Smooth muscle cell (in vitro differentiated cells): ENCODE results near the gene SEC16A. TPM values are rescaled to one million over a fixed set of nuclear protein-coding genes. Genes with fewer than 3 reads are reported as not detected.

Experiments
- DNase-seq: peaks from one replicate; lab custom pipeline; 2025; ENCODE audit not compliant: unreplicated experiment; lab: John Stamatoyannopoulos, UW
- H2AFZ ChIP-seq: fragments of 200-600 bp; sonication (generic); 2 replicates; pipeline ENCODE4 v1.6.0; 2016; ENCODE audit warnings: antibody characterized with exemption, low read depth, mild to moderate bottlenecking
- H3F3A ChIP-seq: fragments of 200-600 bp; sonication (generic); 2 replicates; pipeline ENCODE4 v1.6.0; 2017; ENCODE audit warnings: antibody characterized with exemption, low read depth
- H3K27ac ChIP-seq: fragments of 200-600 bp; sonication (generic); 2 replicates; pipeline ENCODE4 v1.5.1; 2016; ENCODE audit warnings: low read depth, mild to moderate bottlenecking
- H3K27me3 ChIP-seq: fragments of 200-600 bp; sonication (generic); 2 replicates; pipeline ENCODE4 v1.6.1; 2016; ENCODE audit warnings: low read depth, mild to moderate bottlenecking
- H3K36me3 ChIP-seq: fragments of 200-600 bp; sonication (generic); 2 replicates; pipeline ENCODE4 v1.5.1; 2016; ENCODE audit warnings: low read depth
- H3K4me1 ChIP-seq: fragments of 200-600 bp; sonication (generic); 2 replicates; pipeline ENCODE4 v1.5.1; 2016; ENCODE audit warnings: low read depth
- H3K4me2 ChIP-seq: fragments of 200-600 bp; sonication (generic); 2 replicates; pipeline ENCODE4 v1.6.0; 2016; ENCODE audit warnings: mild to moderate bottlenecking
- H3K4me3 ChIP-seq: fragments of 200-600 bp; sonication (generic); 2 replicates; pipeline ENCODE4 v1.5.1; 2016; ENCODE audit warnings: mild to moderate bottlenecking
- H3K79me2 ChIP-seq: fragments of 200-600 bp; sonication (generic); 2 replicates; pipeline ENCODE4 v1.6.0; 2016; ENCODE audit warnings: low read depth, mild to moderate bottlenecking
- H3K9ac ChIP-seq: fragments of 200-600 bp; sonication (generic); 2 replicates; pipeline ENCODE4 v1.6.0; 2016; ENCODE audit warnings: low read depth
- H3K9me3 ChIP-seq: fragments of 200-600 bp; sonication (generic); replicated peaks from 2 replicates; pipeline ENCODE4 v1.5.1; 2016; ENCODE audit warnings: low read depth
- H4K20me1 ChIP-seq: fragments of 200-600 bp; sonication (generic); 2 replicates; pipeline ENCODE4 v1.6.0; 2016; ENCODE audit warnings: low read depth
- CTCF ChIP-seq: fragments of 200-600 bp; sonication (generic); IDR thresholded peaks from 2 replicates; pipeline ENCODE4 v1.5.1; 2017; ENCODE audit warnings: borderline replicate concordance, mild to moderate bottlenecking, antibody characterized with exemption; ENCODE audit not compliant: insufficient read depth, poor library complexity, severe bottlenecking
- WGBS: methylation state at CpG from one replicate; pipeline ENCODE4 v1.1.7; 2016; ENCODE audit warnings: low lambda C conversion rate; 5-methylcytosine and 5-hydroxymethylcytosine counted together
- polyA plus RNA-seq: library from polyadenylated mRNA; unstranded; fragments of >200 nt; fragmentation: Nextera tagmentation; extraction: Ambion mirVana; gene quantifications from 2 replicates; pipeline ENCODE4 v1.2.1, GENCODE V29; 2016
- total RNA-seq: library from RNA; depleted of rRNA; stranded (reverse); fragments of >200 nt; gene quantifications from 2 replicates; pipeline ENCODE4 v1.2.3, GENCODE V29; 2014

Gene SEC16A
- total and polyA plus RNA-seq, 2 experiments from 2014 or later, result 45.7 to 56.8 TPM

DNA sequence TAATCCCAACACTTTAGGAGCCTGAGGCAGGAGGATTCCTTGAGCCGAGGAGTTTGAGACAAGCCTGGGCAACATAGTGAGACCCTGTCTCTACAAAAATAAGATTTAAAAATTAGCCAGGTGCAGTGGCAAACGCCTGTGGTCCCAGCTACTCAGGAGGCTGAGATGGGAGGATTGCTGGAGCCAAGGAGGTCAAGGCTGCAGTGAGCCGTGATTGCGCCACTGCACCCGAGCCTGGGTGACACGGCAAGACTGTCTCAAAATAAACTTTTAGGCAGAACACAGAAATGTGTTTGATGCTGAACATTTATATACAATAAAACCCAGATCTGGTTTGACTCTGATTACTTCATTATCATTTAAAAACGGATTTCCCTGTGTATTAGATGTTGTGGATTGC lies 77.4 kb downstream of the SEC16A start:
- H3K4me2 ChIP-seq, result no peak overlapping the region
- no peaks in the 10 kb centered on the region for H3K27me3 ChIP-seq
- H3K79me2 ChIP-seq, result peaks cover 16% of the 10 kb centered on the region
- peaks cover 7% of the 10 kb centered on the region for H3F3A ChIP-seq
- WGBS, result 97% methylated on average over 7 of the region's 7 CpGs
- no peak for DNase-seq
- H3K9ac ChIP-seq, result no peak overlapping the region
- no peak overlapping the region for H3K4me3 ChIP-seq
- no peak overlapping the region for H2AFZ ChIP-seq
- TF ChIP-seq CTCF, result no peak
- H3K9me3 ChIP-seq, result no peaks in the 10 kb centered on the region
- H3K27ac ChIP-seq, result no peak overlapping the region
- peaks cover 6% of the 10 kb centered on the region for H4K20me1 ChIP-seq
- peaks cover 10% of the 10 kb centered on the region for H3K4me1 ChIP-seq
- no peaks in the 10 kb centered on the region for H3K36me3 ChIP-seq

DNA sequence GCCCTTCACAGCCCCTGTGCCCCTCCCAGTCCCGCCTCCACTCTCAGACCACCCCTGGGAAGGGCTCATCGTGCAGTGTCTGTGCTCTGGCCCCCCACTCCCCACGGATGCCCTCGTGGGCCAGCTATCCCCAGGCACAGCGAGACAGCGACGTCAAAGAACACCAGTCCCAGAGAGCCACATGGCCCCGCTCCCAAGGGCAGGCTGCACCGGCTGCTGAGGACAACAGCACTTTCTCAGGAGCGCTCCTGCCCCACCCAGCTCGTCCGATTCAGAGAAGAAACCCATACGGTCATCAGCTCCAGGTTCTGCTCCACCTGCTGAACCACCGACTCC lies 78.1 kb downstream of the SEC16A start:
- H3K27ac ChIP-seq, result no peak overlapping the region
- no peaks in the 10 kb centered on the region for H3K27me3 ChIP-seq
- H3K4me3 ChIP-seq, result no peak overlapping the region
- no peak overlapping the region for H3K4me2 ChIP-seq
- TF ChIP-seq CTCF, result no peak
- DNase-seq, result no peak
- H3K4me1 ChIP-seq, result peaks cover 7% of the 10 kb centered on the region
- peaks cover 7% of the 10 kb centered on the region for H3F3A ChIP-seq
- peaks cover 6% of the 10 kb centered on the region for H4K20me1 ChIP-seq
- H3K79me2 ChIP-seq, result peaks cover 15% of the 10 kb centered on the region
- no peak overlapping the region for H2AFZ ChIP-seq
- WGBS, result 98% methylated on average over 14 of the region's 14 CpGs
- no peak overlapping the region for H3K9ac ChIP-seq
- H3K36me3 ChIP-seq, result no peaks in the 10 kb centered on the region
- no peaks in the 10 kb centered on the region for H3K9me3 ChIP-seq

GRCh38 chr9:136403915-136404800 lies 78.7 kb downstream of the SEC16A start:
- H3K36me3 ChIP-seq, result no peaks in the 10 kb centered on the region

More at GRCh38 chr9:136403915-136404800, 78.7 kb downstream of the SEC16A start:
- H3K9ac ChIP-seq, result no peak overlapping the region
- peaks cover 15% of the 10 kb centered on the region for H3K79me2 ChIP-seq
- no peak overlapping the region for H2AFZ ChIP-seq
- no peaks in the 10 kb centered on the region for H3K27me3 ChIP-seq
- H3K9me3 ChIP-seq, result no peaks in the 10 kb centered on the region
- peaks cover 7% of the 10 kb centered on the region for H3F3A ChIP-seq
- H4K20me1 ChIP-seq, result peaks cover 4% of the 10 kb centered on the region
- no peak overlapping the region for H3K27ac ChIP-seq
- no peak overlapping the region for H3K4me2 ChIP-seq
- DNase-seq, result no peak
- H3K4me1 ChIP-seq, result peaks cover 3% of the 10 kb centered on the region
- TF ChIP-seq CTCF, result no peak
- H3K4me3 ChIP-seq, result no peak overlapping the region
- WGBS, result 96% methylated on average over 32 of the region's 32 CpGs
